Activated CD8-positive, alpha-beta memory T cell treated with anti-CD3 and anti-CD28 coated beads, Interleukin-2, amount 10 ng/mL, durations not matched to agents 7 days and 5 days (primary cell): ENCODE measurements around the gene DNAJC30. TPM values are rescaled to one million over a fixed set of nuclear protein-coding genes. Genes with fewer than 3 reads are reported as not detected.
A peak's percentile ranks its signal among the peaks of the same experiment; 100 is the strongest.

Source experiments
- ATAC-seq: fragments of 150-1000 bp; cut with Tn5 transposase; one replicate; pipeline ENCODE4 v1.10.0; 2021; ENCODE audit warnings: moderate library complexity
- CTCF ChIA-PET: fragments of 350-600 bp; sonication (Branson Sonifier 250); formaldehyde crosslinking; loops from one replicate; lab custom pipeline; 2021; ENCODE audit warnings: antibody characterized with exemption; lab: Charles Lee
- DNase-seq: peaks from one replicate; pipeline ENCODE4 v3.0.0-alpha.2; 2020
- H3K27ac Mint-ChIP-seq: one replicate; pipeline ENCODE4 v1.8.0; 2021; ENCODE audit warnings: mild to moderate bottlenecking, mixed read lengths
- H3K27me3 Mint-ChIP-seq: one replicate; pipeline ENCODE4 v1.8.0; 2021; ENCODE audit warnings: mixed read lengths
- H3K36me3 Mint-ChIP-seq: one replicate; pipeline ENCODE4 v1.8.0; 2021; ENCODE audit warnings: mild to moderate bottlenecking, mixed read lengths
- H3K4me1 Mint-ChIP-seq: one replicate; pipeline ENCODE4 v1.8.0; 2021; ENCODE audit warnings: mixed read lengths
- H3K4me3 Mint-ChIP-seq: one replicate; pipeline ENCODE4 v1.8.0; 2021; ENCODE audit warnings: mild to moderate bottlenecking, moderate library complexity, mixed read lengths
- H3K9me3 Mint-ChIP-seq: one replicate; pipeline ENCODE4 v1.8.0; 2022; ENCODE audit warnings: low read depth, mixed read lengths
- total RNA-seq, 2 experiments: library from RNA; stranded (reverse); gene quantifications; one replicate each; pipeline ENCODE4 v1.2.3, GENCODE V29; 2021

The DNAJC30 gene
- total RNA-seq, 2 experiments from 2014 or later, result 7.0 to 9.0 TPM

DNA sequence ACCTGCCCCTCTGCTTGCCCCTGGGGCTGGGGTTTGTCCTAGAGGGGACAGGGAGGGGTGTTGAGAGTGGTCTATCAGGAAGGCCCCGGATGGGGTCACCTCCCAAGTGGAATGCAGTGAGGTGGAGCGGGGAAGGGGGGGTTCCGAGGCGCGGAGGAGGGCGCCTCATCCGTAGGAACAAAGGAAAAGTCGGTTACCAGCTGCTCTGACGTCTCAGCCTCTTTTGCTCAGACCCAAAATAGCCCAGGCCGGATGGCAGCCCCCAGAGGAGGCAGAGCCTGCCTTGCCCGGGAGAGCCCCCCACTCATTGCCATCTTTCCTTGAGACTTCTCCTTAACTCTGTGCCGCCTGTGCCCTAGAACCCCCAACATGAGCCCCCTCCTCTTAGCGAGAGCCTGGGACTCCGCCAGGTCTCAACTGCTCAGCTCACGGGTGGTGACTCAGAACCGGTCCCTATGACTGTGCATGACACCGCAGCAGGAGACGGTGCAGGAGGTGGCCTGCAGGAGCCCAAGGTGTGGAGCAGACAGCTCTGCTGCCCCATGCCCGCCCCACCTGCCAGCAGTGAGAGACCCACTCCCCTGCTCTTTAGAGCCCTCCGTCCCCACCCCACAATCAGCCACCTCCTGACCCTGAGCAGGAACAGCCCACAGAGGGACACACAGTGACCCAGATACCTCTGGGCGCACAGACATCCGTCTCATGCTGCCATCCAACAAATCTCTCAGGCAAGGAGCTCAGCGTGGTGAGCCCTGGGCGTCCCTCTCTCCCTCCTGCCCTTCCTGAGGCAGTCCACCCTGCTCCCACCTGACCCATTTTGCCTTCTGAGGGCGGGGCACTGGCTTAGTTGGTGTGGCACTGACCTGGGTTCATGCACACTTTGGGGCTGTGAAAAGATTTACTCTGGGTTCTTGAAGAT is 23.1 kb upstream of the DNAJC30 start:
- Mint-ChIP-seq H3K27ac (no peak overlapping the region), H3K36me3 (peaks cover 8% of the 10 kb centered on the region), H3K27me3 (no peaks in the 10 kb centered on the region), H3K4me3 (no peak overlapping the region), H3K9me3 (no peaks in the 10 kb centered on the region), H3K4me1 (peaks cover 8% of the 10 kb centered on the region)
- peak; percentile 57 for ATAC-seq
- no peak for DNase-seq
- CTCF ChIA-PET, result interaction anchor here (0.6 to 2.4 kb wide), 4 partner anchors 9 to 78 kb away, joined by 3 to 10 read pairs (median 4); no protein-coding TSS in a partner anchor

DNA sequence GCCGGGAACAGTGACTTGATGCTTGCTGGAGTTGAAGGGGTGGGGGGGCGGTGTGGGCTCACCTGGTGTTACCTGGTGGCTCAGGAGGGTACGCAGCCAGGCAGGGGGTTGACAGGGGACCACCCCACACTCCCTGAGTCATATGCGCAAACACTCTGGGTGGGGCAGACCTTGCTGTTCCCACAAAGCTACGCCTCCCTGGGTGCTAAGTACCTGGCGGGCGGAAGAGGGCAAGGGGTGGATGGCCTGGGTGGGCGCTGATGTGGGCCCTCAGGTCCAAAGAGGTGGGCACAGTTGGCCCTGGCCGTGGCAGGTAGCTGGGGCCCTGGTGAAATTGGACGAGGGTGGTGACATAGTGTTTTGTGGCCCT is 22.3 kb upstream of the DNAJC30 start:
- Mint-ChIP-seq H3K27me3 (no peaks in the 10 kb centered on the region), H3K36me3 (peaks cover 8% of the 10 kb centered on the region), H3K4me3 (no peak overlapping the region), H3K4me1 (peaks cover 8% of the 10 kb centered on the region), H3K9me3 (no peaks in the 10 kb centered on the region), H3K27ac (no peak overlapping the region)
- CTCF ChIA-PET, result interaction anchor here (1.2 to 2.4 kb wide), 3 partner anchors 9 to 99 kb away, joined by 4 to 10 read pairs (median 5); no protein-coding TSS in a partner anchor
- DNase-seq (no peak), ATAC-seq (no peak)

DNA sequence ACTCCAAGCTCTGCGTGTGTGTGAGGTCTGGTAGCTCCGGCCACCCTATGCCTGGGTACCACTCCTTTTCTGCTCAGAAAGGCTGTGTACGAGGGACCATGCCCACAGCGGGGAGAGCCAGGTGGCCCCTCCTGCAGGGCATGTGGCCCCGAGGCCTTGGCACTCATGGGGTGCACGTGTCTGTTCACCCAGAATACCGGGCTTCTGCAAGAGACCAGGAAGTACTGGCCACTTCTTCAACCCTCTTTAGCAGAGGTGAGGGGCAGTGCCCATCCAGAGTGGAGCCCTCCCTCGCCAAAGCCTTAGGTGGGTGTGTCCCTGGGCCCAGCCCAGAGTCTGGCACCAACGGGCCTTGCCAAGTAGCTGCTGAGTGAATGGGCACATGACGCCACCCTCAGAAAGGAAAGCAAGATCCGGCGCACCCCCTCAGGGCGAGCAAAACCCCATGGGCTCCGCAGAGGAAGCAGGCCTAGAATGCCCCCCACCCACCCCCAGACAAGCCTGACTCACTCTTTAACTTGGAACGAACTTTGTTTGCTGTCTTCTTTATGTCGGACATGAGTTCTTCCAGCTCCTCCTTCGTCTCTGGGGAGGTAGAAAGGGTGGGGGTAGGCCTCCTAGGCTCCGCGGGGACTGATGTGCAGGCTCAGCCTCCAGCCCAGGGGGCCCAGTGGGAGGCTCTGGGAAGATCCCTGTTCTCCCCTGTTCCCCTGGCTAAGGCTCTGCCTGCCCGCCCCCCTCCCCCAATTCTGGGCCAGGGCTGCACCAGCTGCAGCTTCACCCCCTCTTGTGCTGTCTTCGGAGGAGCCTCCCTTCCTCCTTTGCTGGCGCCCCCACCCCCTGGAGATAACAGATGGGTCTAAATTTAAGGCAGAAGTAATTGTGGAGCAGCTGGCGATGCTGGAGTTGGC is 21.6 kb upstream of the DNAJC30 start:
- H3K27me3 Mint-ChIP-seq, result no peaks in the 10 kb centered on the region
- peaks cover 8% of the 10 kb centered on the region for H3K36me3 Mint-ChIP-seq
- no peaks in the 10 kb centered on the region for H3K9me3 Mint-ChIP-seq
- H3K27ac Mint-ChIP-seq, result no peak overlapping the region
- CTCF ChIA-PET, result interaction anchor here (0.6 to 1.5 kb wide), 2 partner anchors 21 to 98 kb away, joined by 3 to 5 read pairs; no protein-coding TSS in a partner anchor
- DNase-seq, result no peak
- H3K4me3 Mint-ChIP-seq, result no peak overlapping the region
- no peak for ATAC-seq
- peaks cover 8% of the 10 kb centered on the region for H3K4me1 Mint-ChIP-seq

DNA sequence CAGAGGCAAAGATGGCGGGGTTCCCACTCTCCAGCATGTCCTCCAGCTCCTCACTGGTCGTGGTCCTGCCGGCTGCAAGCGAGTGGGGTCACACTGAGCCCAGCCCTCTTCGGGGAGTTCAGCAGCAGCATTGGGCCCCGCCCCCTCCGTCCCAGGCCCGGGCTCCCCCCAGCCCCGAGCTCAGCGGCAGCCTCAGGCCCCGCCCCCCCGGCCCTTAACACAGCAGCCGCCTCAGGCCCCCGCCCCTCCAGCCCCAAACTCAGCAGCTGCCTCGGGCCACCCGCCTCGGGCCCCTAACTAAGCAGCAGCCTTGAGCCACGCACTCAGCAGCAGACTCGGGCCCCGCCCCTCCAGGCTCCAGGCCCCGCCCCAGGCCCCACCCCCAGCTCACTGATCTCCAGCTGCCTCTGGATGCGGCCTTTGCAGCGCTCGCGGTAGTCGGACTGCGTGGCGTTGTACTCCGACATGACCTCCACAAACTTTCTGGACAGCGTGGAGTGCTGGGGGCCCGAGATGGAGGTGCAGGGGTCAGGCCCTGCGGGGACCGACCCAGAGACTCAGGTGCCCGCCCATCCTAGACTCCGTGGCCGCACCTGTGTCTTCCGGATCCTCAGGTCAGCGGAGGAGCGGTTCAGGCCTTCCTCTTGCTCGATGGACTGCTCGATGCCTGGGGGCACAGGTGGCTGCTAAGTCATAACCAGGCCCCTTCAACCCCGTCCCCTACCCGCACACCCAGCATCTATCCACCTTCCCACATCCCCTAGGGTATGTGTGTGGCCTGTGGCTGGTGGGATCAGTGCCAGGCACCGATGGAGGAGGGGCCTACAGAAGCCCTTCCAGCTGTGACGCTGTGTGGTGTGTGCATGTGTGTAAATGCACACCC is 20.7 kb upstream of the DNAJC30 start:
- Mint-ChIP-seq H3K36me3 (peaks cover 8% of the 10 kb centered on the region), H3K9me3 (no peaks in the 10 kb centered on the region), H3K27me3 (no peaks in the 10 kb centered on the region), H3K4me1 (peaks cover 8% of the 10 kb centered on the region), H3K27ac (no peak overlapping the region), H3K4me3 (no peak overlapping the region)
- no peak for DNase-seq
- peak; percentile 31 for ATAC-seq
- CTCF ChIA-PET, result interaction anchor here (1.0 to 1.5 kb wide), 2 partner anchors 10 to 97 kb away, joined by 3 to 5 read pairs; no protein-coding TSS in a partner anchor

DNA sequence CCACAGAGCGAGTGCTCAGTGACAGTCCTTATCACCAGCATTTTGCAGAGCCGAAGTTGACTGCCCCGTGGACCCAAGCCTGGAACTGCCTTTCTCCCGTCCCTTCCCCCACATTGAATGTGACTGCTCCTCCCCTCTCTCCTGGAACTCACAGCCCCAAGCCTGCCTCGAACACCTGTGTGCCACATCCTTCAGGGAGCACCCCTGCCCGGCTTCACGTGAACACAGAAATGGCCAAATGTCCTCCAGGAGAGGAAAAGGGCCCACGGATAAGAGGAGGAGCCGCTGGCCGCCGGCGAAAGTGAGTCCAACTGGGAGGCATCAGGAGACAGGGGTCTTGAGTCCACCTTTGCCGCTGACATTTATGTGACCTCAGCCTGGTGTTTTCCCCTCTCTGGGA is 20.0 kb upstream of the DNAJC30 start:
- no peak overlapping the region for H3K4me3 Mint-ChIP-seq
- DNase-seq, result no peak
- H3K9me3 Mint-ChIP-seq, result no peaks in the 10 kb centered on the region
- CTCF ChIA-PET, result interaction anchor here (1.0 kb wide), 1 partner anchor 11 kb away, joined by 3 read pairs; no protein-coding TSS in a partner anchor
- peaks cover 7% of the 10 kb centered on the region for H3K36me3 Mint-ChIP-seq
- no peak for ATAC-seq
- no peaks in the 10 kb centered on the region for H3K27me3 Mint-ChIP-seq
- H3K27ac Mint-ChIP-seq, result peak overlapping the region; percentile 45
- peaks cover 8% of the 10 kb centered on the region for H3K4me1 Mint-ChIP-seq

DNA sequence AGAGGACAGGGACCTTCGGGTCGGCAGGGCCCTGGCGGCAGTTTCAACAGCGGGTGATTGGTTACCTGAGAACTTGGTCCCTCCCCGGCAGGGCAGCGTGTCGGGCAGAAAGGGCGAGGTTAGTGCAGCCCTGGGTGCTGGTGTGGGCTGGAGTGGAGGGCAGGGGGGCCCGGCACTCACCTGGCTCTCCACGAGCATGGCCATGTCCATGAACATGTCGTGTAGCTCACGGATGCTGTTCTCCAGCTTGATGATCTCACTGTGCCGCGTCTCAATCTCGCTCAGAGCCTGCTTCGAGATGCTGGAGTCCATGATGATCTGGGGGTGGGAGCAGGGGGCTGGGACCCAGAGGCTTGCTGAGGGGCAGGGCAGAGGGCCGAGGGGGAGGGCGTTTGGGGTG is 19.4 kb upstream of the DNAJC30 start:
- peaks cover 8% of the 10 kb centered on the region for H3K4me1 Mint-ChIP-seq
- ATAC-seq (no peak), DNase-seq (no peak)
- H3K36me3 Mint-ChIP-seq, result peaks cover 7% of the 10 kb centered on the region
- no peak overlapping the region for H3K4me3 Mint-ChIP-seq
- no peak overlapping the region for H3K27ac Mint-ChIP-seq
- CTCF ChIA-PET, result interaction anchor here (0.6 to 1.2 kb wide), 4 partner anchors 14 to 99 kb away, joined by 3 to 5 read pairs (median 4); no protein-coding TSS in a partner anchor
- no peaks in the 10 kb centered on the region for H3K27me3 Mint-ChIP-seq
- no peaks in the 10 kb centered on the region for H3K9me3 Mint-ChIP-seq

DNA sequence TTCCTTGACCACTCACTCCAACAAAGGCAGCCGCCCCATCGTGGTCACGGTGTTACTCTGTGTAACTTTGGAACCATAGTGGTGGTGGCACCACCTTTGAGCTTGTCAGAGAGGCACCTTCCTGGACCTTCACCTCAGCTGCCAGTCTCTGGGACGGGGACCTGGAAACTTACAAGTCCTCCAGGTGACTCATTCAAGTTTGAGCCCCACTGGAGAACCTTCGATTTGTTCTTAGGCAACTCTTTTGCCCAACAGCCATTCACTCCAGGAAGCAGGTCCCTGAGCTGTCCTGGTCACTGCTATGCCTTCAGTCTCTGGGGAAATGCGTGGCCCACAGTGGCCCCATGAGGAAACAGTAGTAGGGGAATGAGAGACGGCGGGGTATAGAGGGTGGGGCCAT is 19.0 kb upstream of the DNAJC30 start:
- DNase-seq (no peak), ATAC-seq (no peak)
- Mint-ChIP-seq H3K4me1 (peaks cover 8% of the 10 kb centered on the region), H3K27me3 (no peaks in the 10 kb centered on the region), H3K4me3 (no peak overlapping the region), H3K27ac (no peak overlapping the region), H3K36me3 (peaks cover 8% of the 10 kb centered on the region), H3K9me3 (no peaks in the 10 kb centered on the region)
- CTCF ChIA-PET, result interaction anchor here (0.6 to 2.2 kb wide), 7 partner anchors 15 to 98 kb away, joined by 3 to 16 read pairs (median 3); no protein-coding TSS in a partner anchor

DNA sequence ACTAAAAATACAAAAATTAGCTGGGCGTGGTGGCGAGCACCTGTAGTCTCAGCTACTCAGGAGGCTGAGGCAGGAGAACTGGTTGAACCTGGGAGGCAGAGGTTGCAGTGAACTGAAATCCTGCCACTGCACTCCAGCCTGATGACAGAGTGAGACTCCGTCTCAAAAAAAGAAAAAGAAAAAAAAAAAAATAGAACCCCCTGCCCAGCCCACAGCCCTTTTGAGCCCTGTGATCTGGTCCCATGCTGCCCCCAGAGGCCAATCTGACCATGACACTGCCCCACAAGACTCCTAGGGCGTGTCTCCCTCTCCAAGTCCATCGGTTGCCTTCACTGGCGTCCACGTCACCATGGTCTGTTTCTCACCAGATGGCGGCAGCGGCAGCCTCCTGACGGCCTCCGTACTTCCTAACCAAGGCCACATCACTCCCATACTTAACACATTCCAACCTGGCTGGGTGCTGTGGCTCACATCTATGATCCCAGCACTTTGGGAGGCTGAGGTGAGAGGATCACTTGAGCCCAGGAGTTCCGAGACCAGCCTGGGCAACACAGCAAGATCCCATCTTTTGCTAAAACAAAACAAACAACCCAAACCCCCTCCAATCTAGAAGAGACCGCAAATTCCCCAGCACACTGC is 18.2 kb upstream of the DNAJC30 start:
- Mint-ChIP-seq H3K9me3 (no peaks in the 10 kb centered on the region), H3K36me3 (peaks cover 11% of the 10 kb centered on the region), H3K27ac (no peak overlapping the region), H3K4me1 (peaks cover 5% of the 10 kb centered on the region), H3K4me3 (no peak overlapping the region), H3K27me3 (no peaks in the 10 kb centered on the region)
- no peak for ATAC-seq
- no peak for DNase-seq
- CTCF ChIA-PET, result interaction anchor here (0.6 to 2.2 kb wide), 10 partner anchors 10 to 115 kb away, joined by 3 to 16 read pairs (median 3); partner anchors contain the start of gene VPS37D

DNA sequence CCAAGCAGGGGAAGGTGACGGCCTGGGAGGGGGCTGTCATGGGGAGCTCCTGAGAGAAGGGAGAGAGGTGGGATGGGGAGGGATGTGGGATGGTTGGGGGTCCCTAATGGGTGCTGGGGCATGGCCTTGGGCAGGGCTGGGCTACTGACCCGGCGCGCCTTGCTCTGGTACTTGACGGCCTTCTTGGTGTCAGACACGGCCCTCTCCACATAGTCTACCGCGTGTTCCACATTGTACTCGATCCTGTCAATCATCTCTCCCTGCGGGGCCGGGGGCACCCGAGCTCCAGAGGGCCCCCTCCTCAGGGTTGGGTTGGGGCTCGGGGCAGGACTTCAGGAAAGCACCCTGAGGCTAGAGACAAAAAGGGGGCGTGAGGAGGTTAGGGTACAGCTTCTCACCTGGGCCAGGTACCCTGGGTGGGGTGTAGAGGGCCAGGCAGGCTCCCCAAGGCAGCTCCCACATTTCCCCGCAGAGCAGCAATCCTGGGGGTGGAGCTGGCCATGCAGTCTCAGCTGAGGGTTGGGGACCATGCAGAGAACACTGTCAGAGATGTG is 17.4 kb upstream of the DNAJC30 start:
- CTCF ChIA-PET, result interaction anchor here (0.6 to 2.2 kb wide), 8 partner anchors 10 to 116 kb away, joined by 3 to 16 read pairs (median 3); partner anchors contain the start of gene VPS37D
- no peak overlapping the region for H3K27ac Mint-ChIP-seq
- peaks cover 12% of the 10 kb centered on the region for H3K36me3 Mint-ChIP-seq
- no peak overlapping the region for H3K4me3 Mint-ChIP-seq
- no peak for ATAC-seq
- no peaks in the 10 kb centered on the region for H3K9me3 Mint-ChIP-seq
- DNase-seq, result no peak
- no peaks in the 10 kb centered on the region for H3K27me3 Mint-ChIP-seq
- peaks cover 2% of the 10 kb centered on the region for H3K4me1 Mint-ChIP-seq

DNA sequence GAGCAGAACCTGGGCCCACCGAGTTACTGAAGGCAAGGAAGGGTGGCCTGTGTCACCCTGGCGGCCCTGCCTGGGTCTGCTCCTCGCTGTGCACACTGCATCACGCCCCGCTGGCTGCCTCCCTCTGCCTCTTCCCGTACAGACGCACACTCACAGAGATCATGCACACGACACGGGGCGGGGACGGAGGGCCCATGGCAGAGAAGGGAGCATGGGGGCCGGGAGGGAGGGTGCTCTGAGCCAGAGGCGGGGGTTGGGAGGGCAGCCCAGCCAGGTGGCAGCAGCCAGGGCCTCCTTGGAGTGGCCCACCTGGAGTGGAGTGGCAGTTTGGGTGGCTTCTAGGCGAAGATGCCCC is 16.8 kb upstream of the DNAJC30 start:
- CTCF ChIA-PET, result interaction anchor here (1.1 kb wide), 1 partner anchor 11 kb away, joined by 5 read pairs; no protein-coding TSS in a partner anchor
- DNase-seq, result no peak
- no peak overlapping the region for H3K27ac Mint-ChIP-seq

DNA sequence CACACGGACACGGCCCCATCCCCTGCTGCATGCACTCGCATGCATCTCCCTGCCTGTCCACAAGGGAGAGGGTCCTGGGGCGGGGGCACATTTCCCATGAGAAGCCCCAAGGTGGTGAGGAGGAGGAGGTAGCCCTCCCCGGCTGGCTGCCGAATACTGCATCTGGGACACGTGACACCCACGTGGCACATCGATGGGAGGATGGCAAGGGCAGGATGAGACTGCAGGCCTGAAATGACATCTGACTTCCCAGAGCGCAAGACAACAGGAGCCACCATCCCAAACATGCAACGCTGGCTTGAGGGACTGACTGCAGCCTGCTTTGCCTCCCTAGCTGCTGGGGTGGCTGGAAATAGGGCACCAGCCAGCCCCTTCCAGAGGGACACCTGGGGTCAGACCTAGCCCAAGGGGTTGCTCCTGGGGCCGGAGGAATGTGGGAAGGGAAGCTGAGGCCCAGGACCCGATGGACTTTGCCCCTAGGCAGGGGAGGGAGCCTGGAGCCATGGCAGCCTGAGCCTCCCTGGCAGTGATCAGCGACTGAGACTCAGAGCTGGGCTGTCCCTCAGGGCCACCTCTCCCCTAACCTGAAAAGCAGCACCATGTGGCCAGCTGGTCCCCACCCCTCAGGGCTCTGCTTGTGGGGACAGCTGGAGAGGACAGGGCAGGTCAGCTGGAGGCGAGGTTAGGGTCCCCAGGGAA is 16.3 kb upstream of the DNAJC30 start:
- Mint-ChIP-seq H3K27ac (no peak overlapping the region), H3K4me1 (peaks cover 2% of the 10 kb centered on the region), H3K9me3 (no peaks in the 10 kb centered on the region), H3K4me3 (no peak overlapping the region), H3K36me3 (peaks cover 19% of the 10 kb centered on the region), H3K27me3 (no peaks in the 10 kb centered on the region)
- CTCF ChIA-PET, result no interaction called here
- ATAC-seq (no peak), DNase-seq (no peak)

More for the DNA sequence above, 16.8 kb upstream of the DNAJC30 start:
- H3K27me3 Mint-ChIP-seq, result no peaks in the 10 kb centered on the region
- H3K36me3 Mint-ChIP-seq, result peaks cover 16% of the 10 kb centered on the region
- H3K9me3 Mint-ChIP-seq, result no peaks in the 10 kb centered on the region
- peaks cover 2% of the 10 kb centered on the region for H3K4me1 Mint-ChIP-seq
- ATAC-seq, result no peak
- H3K4me3 Mint-ChIP-seq, result no peak overlapping the region
